Urothelium cell line (cell line): ENCODE data around the gene GNB1L.

Experiments used
- DNase-seq: peaks from one replicate; pipeline ENCODE4 v3.0.0; 2011; ENCODE audit warnings: low spot score, mixed read lengths
- FAIRE-seq: peaks from 2 replicates; lab custom pipeline; 2011; peaks lifted over from hg19 to GRCh38; lab: Jason Lieb, UNC

The GNB1L gene

DNA sequence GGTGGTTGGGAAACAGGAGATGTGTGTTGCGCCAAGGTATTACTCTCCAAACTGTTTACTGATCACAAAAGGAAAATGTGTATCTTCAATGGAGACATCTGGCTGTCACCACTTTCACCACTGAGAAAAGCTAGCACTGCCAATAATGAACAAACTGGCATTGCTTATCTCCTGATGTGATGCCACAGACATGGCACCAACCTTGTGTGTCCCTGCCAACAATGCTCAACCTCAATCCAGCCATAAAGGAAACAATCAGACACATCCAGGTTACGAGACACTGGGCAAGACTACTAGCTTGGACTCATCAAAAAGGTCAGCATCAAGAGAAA lies 28.1 kb downstream of the GNB1L start:
- FAIRE-seq = peak; percentile 85
- DNase-seq = no peak

GRCh38 chr22:19825904-19826618 lies 28.6 kb downstream of the GNB1L start:
- DNase-seq = no peak
- FAIRE-seq = no peak

DNA sequence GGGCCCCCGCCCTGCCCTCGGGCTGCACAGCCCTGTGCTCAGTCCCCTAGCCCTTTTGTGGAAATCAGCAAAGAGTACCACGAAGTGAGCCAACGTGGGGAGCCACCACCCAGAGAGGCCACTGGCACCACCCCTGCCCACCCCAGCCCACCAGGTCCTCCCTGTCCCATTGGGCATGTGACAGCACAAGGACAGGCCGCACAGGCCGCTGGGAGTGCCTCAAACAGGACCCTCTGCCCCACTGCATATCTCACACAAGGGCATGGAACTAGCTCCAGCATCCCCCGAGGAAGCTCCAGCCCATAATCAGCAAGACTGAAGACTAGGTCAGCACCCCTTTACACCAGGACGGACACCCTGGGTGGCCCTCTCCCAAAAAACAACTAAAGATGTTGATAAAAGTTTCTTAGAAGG lies 29.7 kb downstream of the GNB1L start:
- FAIRE-seq (no peak), DNase-seq (no peak)

GRCh38 chr22:19824212-19824925 lies 30.3 kb downstream of the GNB1L start:
- FAIRE-seq (no peak), DNase-seq (no peak)

- FAIRE-seq = no peak
- no peak for DNase-seq
Observed at GRCh38 chr22:19823902-19824211, 30.8 kb downstream of the GNB1L start.

DNA sequence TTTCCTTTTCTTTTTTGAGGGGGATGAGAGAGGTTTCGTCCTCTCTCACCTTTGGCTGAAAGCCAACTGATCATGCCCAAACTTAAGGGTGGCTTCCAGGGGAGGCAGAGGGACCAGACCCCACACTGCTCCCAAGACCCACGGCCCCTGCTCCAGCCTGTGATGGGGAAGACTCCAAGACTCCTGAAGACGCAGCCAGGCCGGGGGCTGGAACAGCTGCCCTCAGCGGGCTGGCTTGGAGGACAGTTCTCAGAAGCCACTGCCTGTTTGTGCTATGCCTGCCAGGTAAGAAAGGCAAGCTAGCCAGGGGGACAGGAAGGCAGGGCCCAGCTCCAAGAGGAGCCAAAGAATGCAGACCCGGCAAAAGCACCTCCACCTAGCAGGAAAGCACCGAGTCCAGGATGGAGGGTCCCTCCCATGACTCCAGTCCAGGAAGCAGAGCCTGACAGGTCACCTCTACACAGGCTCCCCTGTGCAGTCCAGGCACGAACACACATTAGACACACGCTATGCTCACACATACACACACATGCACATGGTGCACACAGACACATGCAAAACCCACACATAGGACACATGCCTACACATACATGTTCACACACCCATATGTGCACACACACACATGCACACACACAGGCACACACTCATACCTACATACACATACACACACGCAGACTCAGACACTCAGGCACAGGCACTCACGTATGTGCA lies 31.3 kb downstream of the GNB1L start:
- DNase-seq (no peak), FAIRE-seq (peak; percentile 96)

GRCh38 chr22:19822301-19823117 lies 32.2 kb downstream of the GNB1L start:
- DNase-seq (no peak), FAIRE-seq (no peak)

DNA sequence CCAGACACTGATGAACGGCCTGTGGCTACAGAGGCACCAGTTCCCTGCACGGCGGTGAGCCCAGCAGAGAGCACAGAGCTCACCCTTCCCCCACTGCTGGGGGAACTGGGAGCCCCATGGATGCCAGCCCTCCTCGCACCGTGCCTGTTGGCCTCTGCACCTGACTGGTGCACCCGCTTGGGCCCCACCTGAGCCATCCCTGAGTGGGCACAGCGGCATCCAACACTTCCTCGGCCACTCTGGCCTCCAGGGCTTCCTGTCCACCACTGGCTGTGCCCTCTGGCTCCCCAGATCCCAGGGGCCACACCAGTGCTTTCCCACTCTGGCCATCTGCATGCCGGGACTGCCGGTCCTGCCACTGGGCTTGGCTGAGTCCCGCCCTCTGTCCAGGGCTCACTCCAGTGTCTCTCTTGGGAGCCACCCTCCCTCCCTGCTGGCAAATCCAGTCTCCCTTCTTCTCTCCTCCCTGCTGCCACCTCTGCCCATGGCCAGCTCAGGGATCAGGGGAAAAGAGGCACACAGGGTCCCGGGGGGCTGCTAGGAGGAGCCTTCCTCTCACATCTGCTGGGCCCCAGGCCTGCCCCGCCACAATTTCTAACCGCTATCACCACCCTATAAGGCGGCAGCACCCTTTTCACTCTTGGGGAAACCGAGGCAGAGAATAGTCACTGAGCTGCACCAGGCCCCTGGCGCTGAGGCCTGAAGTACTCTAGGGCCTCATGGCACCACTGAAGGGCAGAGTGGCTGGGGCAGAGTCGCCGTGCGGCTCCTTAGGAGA lies 33.0 kb downstream of the GNB1L start:
- FAIRE-seq (no peak), DNase-seq (no peak)

- no peak for FAIRE-seq
- DNase-seq = no peak
Observed at GRCh38 chr22:19820880-19821522, 33.7 kb downstream of the GNB1L start.

DNA sequence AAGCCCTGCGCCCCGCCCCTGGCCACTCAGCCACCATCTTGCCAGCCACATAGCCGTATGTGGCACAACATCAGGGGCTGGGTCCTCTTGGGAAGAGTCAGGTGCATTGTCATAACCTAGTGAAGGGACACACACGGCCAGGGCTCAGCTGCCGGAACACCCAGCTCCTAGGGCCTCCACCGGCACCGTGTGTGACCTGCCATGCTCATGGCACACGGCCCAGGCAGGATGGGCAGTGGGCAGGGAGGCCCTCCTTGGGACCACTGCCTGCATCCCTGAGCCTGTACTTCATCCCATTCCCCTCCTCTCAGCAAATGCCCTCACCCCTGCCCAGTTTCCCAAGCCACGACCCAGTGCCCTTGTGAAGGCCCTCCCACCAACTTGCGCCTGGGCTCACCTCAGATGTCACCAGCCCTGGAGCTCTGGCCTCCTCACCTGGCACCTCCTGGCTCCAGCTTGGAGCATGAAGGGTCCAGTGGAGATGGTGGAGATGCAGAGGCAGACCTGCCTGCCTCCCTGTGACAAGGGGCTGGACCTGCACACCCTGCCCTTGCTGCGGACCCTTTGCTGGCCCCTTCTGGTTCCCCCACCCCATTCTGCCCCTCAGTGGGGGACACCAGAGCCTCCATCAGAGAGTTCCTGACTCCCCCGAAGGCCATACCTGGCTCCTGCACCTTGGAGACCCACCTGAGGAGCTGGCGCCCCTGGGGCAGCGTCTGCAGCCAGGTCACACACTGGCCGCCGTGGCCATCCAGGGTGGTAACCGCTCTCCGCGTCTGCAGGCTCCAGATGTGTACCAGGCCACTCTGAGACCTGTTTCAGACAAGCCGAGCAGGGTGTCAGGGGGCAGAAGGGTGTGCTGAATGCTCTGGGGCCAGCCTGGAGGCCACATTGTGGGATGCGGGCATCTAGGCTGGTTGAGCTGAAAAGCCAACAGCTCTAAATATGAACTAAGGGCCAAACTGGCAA lies 34.5 kb downstream of the GNB1L start:
- FAIRE-seq (peak; percentile 77), DNase-seq (no peak)

DNA sequence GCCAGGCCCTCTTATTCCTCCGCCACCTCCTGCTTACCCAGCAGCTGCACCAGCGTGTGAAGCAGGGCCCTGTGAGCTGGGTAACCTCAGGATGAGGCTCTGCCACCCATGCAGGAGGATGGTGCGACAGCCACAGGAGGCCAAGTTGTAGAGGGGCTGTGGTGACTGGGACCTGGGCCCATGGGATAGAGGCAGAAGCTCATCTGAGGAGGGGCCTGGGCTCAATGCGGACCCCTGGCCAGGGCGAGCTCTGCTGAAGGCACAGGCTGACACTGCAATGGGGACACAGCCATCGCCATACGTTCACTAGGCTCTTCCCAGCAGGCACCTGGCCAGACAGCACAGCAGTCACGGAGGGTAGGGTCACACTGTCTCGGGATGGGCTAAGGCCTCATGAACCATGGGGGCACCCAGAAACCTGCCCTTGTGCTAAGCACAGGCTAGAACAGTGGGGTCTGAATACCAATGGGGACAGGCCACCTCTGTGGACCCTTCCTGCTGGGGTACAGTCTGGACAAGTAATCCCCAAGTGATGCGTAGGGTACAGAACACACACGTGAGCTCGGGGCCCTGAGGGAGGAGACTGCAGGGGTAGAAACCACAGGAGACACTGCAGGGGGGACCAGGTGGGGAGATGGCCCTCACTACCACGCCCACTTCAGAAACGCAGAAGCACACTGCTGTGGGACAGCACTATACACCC lies 35.3 kb downstream of the GNB1L start:
- FAIRE-seq = no peak
- no peak for DNase-seq

- peak; percentile 68 for FAIRE-seq
Observed at GRCh38 chr22:19818324-19819207, 36.1 kb downstream of the GNB1L start.

GRCh38 chr22:19816372-19817119 lies 38.1 kb downstream of the GNB1L start:
- FAIRE-seq = peak; percentile 90
- DNase-seq = no peak

More at GRCh38 chr22:19818324-19819207, 36.1 kb downstream of the GNB1L start:
- no peak for DNase-seq

DNA sequence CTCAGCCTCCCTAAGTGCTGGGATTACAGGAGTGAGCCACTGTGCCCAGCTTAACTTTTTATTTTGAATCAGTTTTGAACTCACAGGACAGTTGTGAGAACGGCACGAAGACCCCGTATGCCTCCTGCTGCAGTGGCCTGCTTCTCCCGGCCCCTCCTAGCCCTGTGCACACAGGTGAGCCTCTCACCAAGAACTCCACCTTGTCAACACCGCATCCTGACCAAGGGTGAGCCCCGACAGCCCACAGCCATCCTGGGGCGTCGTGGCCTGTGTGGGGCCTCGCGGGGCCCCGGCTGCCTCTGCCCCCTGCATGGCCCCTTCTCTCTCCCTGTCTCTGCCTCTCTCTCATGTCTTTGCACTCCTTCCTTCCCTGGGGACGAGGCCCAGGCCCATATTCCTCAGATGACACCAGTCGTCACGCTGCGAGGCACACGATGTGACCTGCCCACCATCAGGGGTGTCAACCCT lies 38.8 kb downstream of the GNB1L start:
- DNase-seq (no peak), FAIRE-seq (peak; percentile 58)

DNA sequence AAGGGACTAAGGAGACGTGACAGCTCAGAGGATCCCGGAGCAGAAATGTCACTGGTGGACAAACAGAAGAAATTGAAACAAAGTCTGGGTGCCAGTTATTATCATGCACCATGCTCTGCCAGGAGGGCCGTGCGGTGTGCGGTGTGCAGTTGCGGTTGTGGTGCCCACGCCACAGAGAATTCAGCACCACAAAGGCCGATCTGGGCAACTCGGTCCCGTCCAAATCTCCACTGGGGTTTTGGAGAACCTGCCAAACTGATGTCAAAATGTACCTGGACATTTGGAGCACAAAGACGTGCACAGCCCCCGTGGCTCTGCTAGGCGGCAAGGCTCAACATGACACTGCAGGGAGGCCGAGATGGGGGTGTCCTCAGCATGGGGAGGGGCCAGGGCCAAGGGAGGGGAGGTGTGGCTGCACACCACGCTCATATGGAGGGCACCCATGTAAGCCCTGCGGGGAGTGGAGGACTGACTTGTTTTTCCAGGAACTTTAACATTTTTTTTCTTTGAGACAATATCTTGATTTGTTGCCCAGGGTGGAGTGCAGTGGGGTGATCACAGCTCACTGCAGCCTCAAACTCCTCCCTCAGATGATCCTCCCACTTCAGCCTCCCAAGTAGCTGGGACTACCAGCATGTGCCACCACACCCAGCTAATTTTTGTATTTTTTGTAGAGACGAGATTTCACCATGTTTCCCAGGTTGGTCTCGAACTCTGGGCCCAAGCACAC lies 39.4 kb downstream of the GNB1L start:
- DNase-seq = no peak
- FAIRE-seq = peak; percentile 42

- DNase-seq = no peak
- FAIRE-seq = peak; percentile 35
Observed at GRCh38 chr22:19814428-19814827, 40.2 kb downstream of the GNB1L start.
